ENCODE results near the gene SNX25. TPM values are rescaled to one million over a fixed set of nuclear protein-coding genes. Genes with fewer than 3 reads are reported as not detected.

SNX25 gene
- total RNA-seq, 1 experiment from 2014 or later, result 8.4 TPM

- ATAC-seq (no peak), DNase-seq (no peak)
- no peaks in the 10 kb centered on the region for H4K20me1 ChIP-seq (ENCODE audit: low read length)
- H3K4me1 ChIP-seq (ENCODE audit: insufficient read depth, low read length), result peaks cover 31% of the 10 kb centered on the region
- CTCF ChIA-PET, result no interaction called here
- no peaks in the 10 kb centered on the region for H3K9me3 ChIP-seq (ENCODE audit: low read length)
- TF ChIP-seq, protein P1, sequence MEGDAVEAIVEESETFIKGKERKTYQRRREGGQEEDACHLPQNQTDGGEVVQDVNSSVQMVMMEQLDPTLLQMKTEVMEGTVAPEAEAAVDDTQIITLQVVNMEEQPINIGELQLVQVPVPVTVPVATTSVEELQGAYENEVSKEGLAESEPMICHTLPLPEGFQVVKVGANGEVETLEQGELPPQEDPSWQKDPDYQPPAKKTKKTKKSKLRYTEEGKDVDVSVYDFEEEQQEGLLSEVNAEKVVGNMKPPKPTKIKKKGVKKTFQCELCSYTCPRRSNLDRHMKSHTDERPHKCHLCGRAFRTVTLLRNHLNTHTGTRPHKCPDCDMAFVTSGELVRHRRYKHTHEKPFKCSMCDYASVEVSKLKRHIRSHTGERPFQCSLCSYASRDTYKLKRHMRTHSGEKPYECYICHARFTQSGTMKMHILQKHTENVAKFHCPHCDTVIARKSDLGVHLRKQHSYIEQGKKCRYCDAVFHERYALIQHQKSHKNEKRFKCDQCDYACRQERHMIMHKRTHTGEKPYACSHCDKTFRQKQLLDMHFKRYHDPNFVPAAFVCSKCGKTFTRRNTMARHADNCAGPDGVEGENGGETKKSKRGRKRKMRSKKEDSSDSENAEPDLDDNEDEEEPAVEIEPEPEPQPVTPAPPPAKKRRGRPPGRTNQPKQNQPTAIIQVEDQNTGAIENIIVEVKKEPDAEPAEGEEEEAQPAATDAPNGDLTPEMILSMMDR (conservative IDR thresholded peaks at IDR 0.05; ENCODE audit: low read depth, low read length), result no peak
- TF ChIP-seq EZH2 (IDR thresholded peaks at IDR 0.05; ENCODE audit: low read length, unreplicated experiment) (no peak), EZH2phosphoT487 (IDR thresholded peaks at IDR 0.05; ENCODE audit: borderline replicate concordance, low read length) (no peak)
- intact Hi-C loops (cut with micrococcal nuclease), result no loop called here
- H3K9ac ChIP-seq (ENCODE audit: low read length), result no peak overlapping the region
- no peak overlapping the region for H2AFZ ChIP-seq (ENCODE audit: low read length)
- no peaks in the 10 kb centered on the region for H3K36me3 ChIP-seq (ENCODE audit: low read depth, low read length)
- H3K27me3 ChIP-seq (ENCODE audit: low read length), result no peaks in the 10 kb centered on the region
- POLR2A ChIA-PET (ENCODE audit: unreplicated experiment), result interaction anchor here (0.5 kb wide), 1 partner anchor 167 kb away, joined by 17 read pairs; no protein-coding TSS in a partner anchor
- H3K4me3 ChIP-seq (ENCODE audit: low read length), result no peak overlapping the region
- H3K9me2 ChIP-seq (replicated peaks; ENCODE audit: low read length), result no peaks in the 10 kb centered on the region
- no TSS peak for BruUV-seq (replicated peaks)
- H3K27ac ChIP-seq (ENCODE audit: low read length), result no peak overlapping the region
- H3K4me2 ChIP-seq (ENCODE audit: low read length), result no peak overlapping the region
- no peaks in the 10 kb centered on the region for H3F3A ChIP-seq (ENCODE audit: low read length, unreplicated experiment)
- no peaks in the 10 kb centered on the region for H3K79me2 ChIP-seq (ENCODE audit: low read length)
Observed at GRCh38 chr4:185259719-185260118, 50.3 kb downstream of the SNX25 start.

DNA sequence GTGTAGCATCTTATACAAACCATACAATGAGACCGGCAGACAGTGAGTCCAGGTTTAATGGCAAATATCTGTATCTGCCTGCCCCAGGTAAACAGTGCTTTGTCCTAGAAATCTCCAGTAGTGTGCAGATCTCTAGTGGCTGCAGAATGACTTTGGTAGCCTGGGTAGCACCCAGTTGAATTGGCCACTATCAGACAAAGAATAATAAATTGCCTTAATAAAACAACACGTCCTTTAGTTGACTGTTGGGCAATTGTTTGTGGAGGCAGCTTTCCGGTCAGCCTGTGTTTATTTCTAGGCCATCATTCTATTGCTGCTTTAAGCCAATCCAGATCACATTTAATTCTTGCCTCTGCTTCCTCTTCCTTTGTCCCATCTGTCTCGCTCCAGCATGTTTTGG, 52.5 kb downstream of the SNX25 start:
- Histone ChIP-seq H3K36me3 (ENCODE audit: low read depth, low read length) (no peaks in the 10 kb centered on the region), H3K27ac (ENCODE audit: low read length) (no peak overlapping the region), H2AFZ (ENCODE audit: low read length) (no peak overlapping the region), H3K4me2 (ENCODE audit: low read length) (no peak overlapping the region), H3K9me3 (ENCODE audit: low read length) (no peaks in the 10 kb centered on the region), H3K9me2 (replicated peaks; ENCODE audit: low read length) (no peaks in the 10 kb centered on the region), H3K4me3 (ENCODE audit: low read length) (no peak overlapping the region), H3F3A (ENCODE audit: low read length, unreplicated experiment) (no peaks in the 10 kb centered on the region), H3K79me2 (ENCODE audit: low read length) (no peaks in the 10 kb centered on the region), H3K27me3 (ENCODE audit: low read length) (no peaks in the 10 kb centered on the region), H4K20me1 (ENCODE audit: low read length) (no peaks in the 10 kb centered on the region), H3K9ac (ENCODE audit: low read length) (no peak overlapping the region), H3K4me1 (ENCODE audit: insufficient read depth, low read length) (peaks cover 25% of the 10 kb centered on the region)
- intact Hi-C loops (cut with micrococcal nuclease), result no loop called here
- TF ChIP-seq EZH2phosphoT487 (IDR thresholded peaks at IDR 0.05; ENCODE audit: borderline replicate concordance, low read length) (no peak), EZH2 (IDR thresholded peaks at IDR 0.05; ENCODE audit: low read length, unreplicated experiment) (no peak)
- TF ChIP-seq, protein P1 (conservative IDR thresholded peaks at IDR 0.05; ENCODE audit: low read depth, low read length), result no peak
- DNase-seq, result no peak
- ATAC-seq, result no peak
- no TSS peak for BruUV-seq (replicated peaks)
- CTCF ChIA-PET, result no interaction called here
- POLR2A ChIA-PET (ENCODE audit: unreplicated experiment), result no interaction called here

DNA sequence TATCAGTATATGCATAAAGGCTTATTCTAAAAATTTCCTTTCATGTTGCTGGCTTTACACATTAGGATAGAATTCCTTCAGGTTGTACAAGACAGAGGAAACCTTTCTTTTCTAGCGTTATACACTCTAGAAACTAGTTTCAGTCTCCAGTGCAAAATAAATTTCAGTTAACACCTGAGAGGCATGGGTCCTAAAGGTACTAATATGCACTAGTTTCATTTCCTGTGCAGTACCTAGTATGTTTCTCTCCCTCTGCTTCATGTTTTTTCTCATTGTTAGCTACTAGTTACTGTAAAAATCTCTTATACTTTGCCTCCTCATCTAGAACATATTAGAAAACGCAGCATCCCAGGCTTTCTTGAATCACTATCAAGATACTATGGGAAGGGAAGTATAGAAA, 54.0 kb downstream of the SNX25 start:
- Histone ChIP-seq H2AFZ (ENCODE audit: low read length) (no peak overlapping the region), H3F3A (ENCODE audit: low read length, unreplicated experiment) (no peaks in the 10 kb centered on the region), H3K79me2 (ENCODE audit: low read length) (no peaks in the 10 kb centered on the region), H3K27ac (ENCODE audit: low read length) (no peak overlapping the region), H3K9me3 (ENCODE audit: low read length) (no peaks in the 10 kb centered on the region), H3K4me3 (ENCODE audit: low read length) (no peak overlapping the region), H3K27me3 (ENCODE audit: low read length) (no peaks in the 10 kb centered on the region), H3K9ac (ENCODE audit: low read length) (no peak overlapping the region), H3K9me2 (replicated peaks; ENCODE audit: low read length) (no peaks in the 10 kb centered on the region), H4K20me1 (ENCODE audit: low read length) (no peaks in the 10 kb centered on the region), H3K36me3 (ENCODE audit: low read depth, low read length) (no peaks in the 10 kb centered on the region), H3K4me2 (ENCODE audit: low read length) (no peak overlapping the region), H3K4me1 (ENCODE audit: insufficient read depth, low read length) (peaks cover 24% of the 10 kb centered on the region)
- no peak for TF ChIP-seq EZH2 (IDR thresholded peaks at IDR 0.05; ENCODE audit: low read length, unreplicated experiment)
- TF ChIP-seq, protein P1 (conservative IDR thresholded peaks at IDR 0.05; ENCODE audit: low read depth, low read length), result no peak
- TF ChIP-seq EZH2phosphoT487 (IDR thresholded peaks at IDR 0.05; ENCODE audit: borderline replicate concordance, low read length), result no peak
- intact Hi-C loops (cut with micrococcal nuclease), result no loop called here
- CTCF ChIA-PET, result no interaction called here
- POLR2A ChIA-PET (ENCODE audit: unreplicated experiment), result no interaction called here
- ATAC-seq (no peak), DNase-seq (no peak)
- no TSS peak for BruUV-seq (replicated peaks)

Data from PC-3 (cell line).